PFSK-1 (cell line): Measurements from ENCODE around the gene DSP.

Experiments used
- FOXP2 ChIP-seq: optimal IDR thresholded peaks from 2 replicates; pipeline ENCODE3; 2011; ENCODE audit warnings: borderline replicate concordance, control low read depth, inconsistent platforms; ENCODE audit not compliant: insufficient read depth; ENCODE audit errors: extremely low read length, extremely low read depth
- POLR2AphosphoS5 ChIP-seq: IDR thresholded peaks from 2 replicates; pipeline ENCODE4 v1.6.1; 2012; ENCODE audit warnings: low read depth, mild to moderate bottlenecking, control low read depth, low read length, moderate library complexity
- REST ChIP-seq, 2 experiments: IDR thresholded peaks; 2 replicates each; pipeline versions ENCODE4 v1.6.1 to v1.8.0; 2011 to 2012; ENCODE audit warnings: low read depth in 2 of 2, low read length in 2 of 2, control low read depth in 1 of 2, inconsistent platforms in 1 of 2, mild to moderate bottlenecking in 1 of 2, moderate library complexity in 1 of 2; ENCODE audit not compliant: insufficient read depth in 1 of 2
- SIN3A ChIP-seq: IDR thresholded peaks from 2 replicates; pipeline ENCODE4 v1.6.1; 2012; ENCODE audit warnings: mild to moderate bottlenecking, low read length, moderate library complexity, borderline replicate concordance; ENCODE audit not compliant: insufficient read depth
- TAF1 ChIP-seq: IDR thresholded peaks from 2 replicates; pipeline ENCODE4 v1.6.1; 2012; ENCODE audit warnings: low read length, control low read depth, borderline replicate concordance; ENCODE audit not compliant: insufficient read depth

The DSP gene

GRCh38 chr6:7502743-7503142, 38.7 kb upstream of the DSP start:
- TF ChIP-seq SIN3A (no peak), POLR2AphosphoS5 (no peak), TAF1 (no peak), FOXP2 (no peak), REST (IDR thresholded peaks at IDR 0.05; ENCODE audit: insufficient read depth in 1 of 2, low read depth in 2 of 2, low read length in 2 of 2) (no peak)

GRCh38 chr6:7504041-7504440, 37.4 kb upstream of the DSP start:
- TF ChIP-seq FOXP2 (no peak), SIN3A (no peak), POLR2AphosphoS5 (no peak), TAF1 (no peak), REST (IDR thresholded peaks at IDR 0.05; ENCODE audit: insufficient read depth in 1 of 2, low read depth in 2 of 2, low read length in 2 of 2) (no peak)

- TF ChIP-seq SIN3A: no peak
- TF ChIP-seq TAF1: no peak
- TF ChIP-seq POLR2AphosphoS5: no peak
- TF ChIP-seq REST (IDR thresholded peaks at IDR 0.05; ENCODE audit: insufficient read depth in 1 of 2, low read depth in 2 of 2, low read length in 2 of 2): no peak
- TF ChIP-seq FOXP2: no peak
Observed at GRCh38 chr6:7505189-7505699, 36.2 kb upstream of the DSP start.

GRCh38 chr6:7507600-7507999, 33.9 kb upstream of the DSP start:
- TF ChIP-seq SIN3A (no peak), POLR2AphosphoS5 (no peak), FOXP2 (no peak), REST (IDR thresholded peaks at IDR 0.05; ENCODE audit: insufficient read depth in 1 of 2, low read depth in 2 of 2, low read length in 2 of 2) (no peak), TAF1 (no peak)

- TF ChIP-seq FOXP2 (no peak), TAF1 (no peak), SIN3A (no peak), POLR2AphosphoS5 (no peak), REST (IDR thresholded peaks at IDR 0.05; ENCODE audit: insufficient read depth in 1 of 2, low read depth in 2 of 2, low read length in 2 of 2) (no peak)
Observed at GRCh38 chr6:7512320-7512719, 29.2 kb upstream of the DSP start.
